ENCODE results near the gene OTP. TPM values are rescaled to one million over a fixed set of nuclear protein-coding genes. Genes with fewer than 3 reads are reported as not detected.

The OTP gene
- total RNA-seq, 1 donor from 2014 or later = not detected

DNA sequence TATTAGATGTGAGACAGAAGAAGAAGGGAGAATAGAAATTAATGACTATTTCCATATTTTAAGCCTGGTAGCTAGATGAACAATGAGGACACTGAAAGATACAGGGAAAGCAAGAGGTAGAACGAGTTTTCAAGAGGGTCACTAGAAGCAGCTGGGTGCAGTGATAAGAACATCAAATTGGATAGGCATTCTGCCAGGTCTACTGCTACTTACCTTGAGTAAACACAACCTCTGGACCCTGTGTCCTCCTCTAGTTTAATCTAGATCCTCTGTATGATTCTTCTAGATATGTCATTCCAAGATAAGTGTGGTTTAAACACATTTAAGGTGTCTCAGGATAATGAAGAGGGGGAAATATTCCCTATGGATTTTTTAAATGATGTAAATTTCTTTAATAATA, 31.2 kb downstream of the OTP start:
- no peak overlapping the region for H3K27ac Mint-ChIP-seq (ENCODE audit: unreplicated experiment)
- H3K4me3 Mint-ChIP-seq (ENCODE audit: unreplicated experiment) = no peak overlapping the region
- H3K9me3 Mint-ChIP-seq (ENCODE audit: unreplicated experiment) = no peaks in the 10 kb centered on the region
- DNase-seq (ENCODE audit: low spot score) = no peak
- no peaks in the 10 kb centered on the region for H3K4me1 Mint-ChIP-seq (ENCODE audit: unreplicated experiment)
- H3K36me3 Mint-ChIP-seq (ENCODE audit: low read depth, unreplicated experiment) = no peaks in the 10 kb centered on the region
- no peaks in the 10 kb centered on the region for H3K27me3 Mint-ChIP-seq (ENCODE audit: unreplicated experiment)
- TF ChIP-seq CTCF (IDR thresholded peaks at IDR 0.05; ENCODE audit: unreplicated experiment) = no peak

DNA sequence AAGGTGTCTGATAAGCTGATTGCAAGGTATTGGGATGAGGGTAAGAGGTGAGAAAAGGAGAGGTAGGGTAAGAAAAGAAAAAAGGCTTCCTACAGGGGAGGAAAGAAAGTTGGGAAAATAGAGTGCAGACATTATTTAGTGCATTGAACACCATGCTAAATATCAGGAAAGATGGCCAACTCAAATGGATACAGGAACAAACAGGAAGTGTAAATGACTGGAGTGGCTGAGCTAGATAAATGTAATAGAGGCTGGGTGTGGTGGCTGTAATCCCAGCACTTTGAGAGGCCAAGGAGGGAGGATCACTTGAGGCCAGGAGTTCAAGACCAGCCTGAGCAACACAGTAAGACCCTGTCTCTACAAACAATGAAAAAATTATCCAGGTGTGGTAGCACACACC, 32.2 kb downstream of the OTP start:
- H3K4me3 Mint-ChIP-seq (ENCODE audit: unreplicated experiment) = no peak overlapping the region
- no peaks in the 10 kb centered on the region for H3K27me3 Mint-ChIP-seq (ENCODE audit: unreplicated experiment)
- TF ChIP-seq CTCF (IDR thresholded peaks at IDR 0.05; ENCODE audit: unreplicated experiment) = no peak

GRCh38 chr5:77599679-77600078, 38.8 kb downstream of the OTP start:
- H3K27me3 Mint-ChIP-seq (ENCODE audit: unreplicated experiment) = no peaks in the 10 kb centered on the region
- H3K4me3 Mint-ChIP-seq (ENCODE audit: unreplicated experiment) = no peak overlapping the region
- H3K36me3 Mint-ChIP-seq (ENCODE audit: low read depth, unreplicated experiment) = no peaks in the 10 kb centered on the region
- DNase-seq (ENCODE audit: low spot score) = no peak
- H3K4me1 Mint-ChIP-seq (ENCODE audit: unreplicated experiment) = no peaks in the 10 kb centered on the region
- no peaks in the 10 kb centered on the region for H3K9me3 Mint-ChIP-seq (ENCODE audit: unreplicated experiment)
- no peak for TF ChIP-seq CTCF (IDR thresholded peaks at IDR 0.05; ENCODE audit: unreplicated experiment)
- H3K27ac Mint-ChIP-seq (ENCODE audit: unreplicated experiment) = no peak overlapping the region

More for the DNA sequence above, 32.2 kb downstream of the OTP start:
- Mint-ChIP-seq H3K27ac (ENCODE audit: unreplicated experiment) (no peak overlapping the region), H3K4me1 (ENCODE audit: unreplicated experiment) (no peaks in the 10 kb centered on the region), H3K9me3 (ENCODE audit: unreplicated experiment) (no peaks in the 10 kb centered on the region), H3K36me3 (ENCODE audit: low read depth, unreplicated experiment) (no peaks in the 10 kb centered on the region)
- no peak for DNase-seq (ENCODE audit: low spot score)

GRCh38 chr5:77590347-77590746, 48.2 kb downstream of the OTP start:
- Mint-ChIP-seq H3K4me1 (ENCODE audit: unreplicated experiment) (no peaks in the 10 kb centered on the region), H3K27me3 (ENCODE audit: unreplicated experiment) (no peaks in the 10 kb centered on the region), H3K9me3 (ENCODE audit: unreplicated experiment) (no peaks in the 10 kb centered on the region), H3K27ac (ENCODE audit: unreplicated experiment) (no peak overlapping the region), H3K4me3 (ENCODE audit: unreplicated experiment) (no peak overlapping the region), H3K36me3 (ENCODE audit: low read depth, unreplicated experiment) (no peaks in the 10 kb centered on the region)
- no peak for TF ChIP-seq CTCF (IDR thresholded peaks at IDR 0.05; ENCODE audit: unreplicated experiment)
- no peak for DNase-seq (ENCODE audit: low spot score)

DNA sequence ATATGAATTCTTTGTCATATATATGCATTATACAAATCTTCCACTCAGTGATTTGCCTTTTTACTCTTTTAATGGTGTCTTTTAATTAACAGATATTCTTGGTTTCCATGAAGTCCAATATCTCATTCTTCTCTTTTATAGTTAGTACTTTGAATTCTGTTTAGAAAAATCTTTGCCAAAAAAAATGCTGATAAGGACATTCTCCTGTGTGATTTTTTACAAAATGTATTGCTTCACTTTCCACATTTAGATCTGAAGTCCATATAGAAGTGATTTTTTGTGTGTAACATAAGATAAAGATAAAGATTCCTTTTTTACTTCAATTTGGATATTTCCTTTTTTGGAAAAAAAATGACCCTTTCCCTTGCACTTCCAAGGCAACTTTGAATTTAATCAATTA, 50.3 kb downstream of the OTP start:
- Mint-ChIP-seq H3K9me3 (ENCODE audit: unreplicated experiment) (no peaks in the 10 kb centered on the region), H3K27me3 (ENCODE audit: unreplicated experiment) (no peaks in the 10 kb centered on the region), H3K4me3 (ENCODE audit: unreplicated experiment) (no peak overlapping the region), H3K4me1 (ENCODE audit: unreplicated experiment) (no peaks in the 10 kb centered on the region), H3K27ac (ENCODE audit: unreplicated experiment) (no peak overlapping the region), H3K36me3 (ENCODE audit: low read depth, unreplicated experiment) (no peaks in the 10 kb centered on the region)
- no peak for TF ChIP-seq CTCF (IDR thresholded peaks at IDR 0.05; ENCODE audit: unreplicated experiment)
- DNase-seq (ENCODE audit: low spot score) = no peak

Measured in endothelial cell (in vitro differentiated cells).